WERI-Rb-1 (cell line): ENCODE measurements around the gene DENND5B.
"Not testable (repeated sequence)": the region's sequence is repeated elsewhere in the genome, so short reads cannot be mapped to it uniquely, and the experiment has no call there.

Source experiments
- DNase-seq: peaks from one replicate; pipeline ENCODE4 v3.0.0-alpha.2; 2020
- H3K27ac ChIP-seq: fragments of 250-450 bp; sonication (Bioruptor Pico); 2 replicates; pipeline ENCODE4 v1.5.1; 2020; ENCODE audit warnings: mild to moderate bottlenecking, moderate library complexity
- H3K27me3 ChIP-seq: fragments of 250-450 bp; sonication (Bioruptor Pico); 2 replicates; pipeline ENCODE4 v1.5.1; 2021; ENCODE audit warnings: mild to moderate bottlenecking, low read depth, moderate library complexity; ENCODE audit not compliant: insufficient read depth, severe bottlenecking
- H3K36me3 ChIP-seq: fragments of 250-450 bp; sonication (Bioruptor Pico); 2 replicates; pipeline ENCODE4 v1.5.1; 2020; ENCODE audit warnings: mild to moderate bottlenecking, moderate library complexity
- H3K4me3 ChIP-seq: 2 replicates; pipeline ENCODE4 v1.5.1; 2011; ENCODE audit warnings: low read depth, mild to moderate bottlenecking, control low read depth, low read length
- H3K9me3 ChIP-seq: fragments of 250-450 bp; sonication (Bioruptor Pico); 2 replicates; pipeline ENCODE4 v1.5.1; 2021; ENCODE audit warnings: mild to moderate bottlenecking, moderate library complexity; ENCODE audit not compliant: severe bottlenecking
- CTCF ChIP-seq: IDR thresholded peaks from 2 replicates; pipeline ENCODE4 v1.5.1; 2011; ENCODE audit warnings: low read depth, mild to moderate bottlenecking, control low read depth, inconsistent platforms, low read length

Gene DENND5B

GRCh38 chr12:31584782-31585181, 6.2 kb downstream of the DENND5B start:
- Histone ChIP-seq H3K36me3 (peaks cover 4% of the 10 kb centered on the region), H3K27me3 (no peaks in the 10 kb centered on the region), H3K4me3 (no peak overlapping the region), H3K9me3 (no peaks in the 10 kb centered on the region), H3K27ac (no peak overlapping the region)
- DNase-seq = no peak
- TF ChIP-seq CTCF = no peak

- H3K36me3 ChIP-seq = peaks cover 4% of the 10 kb centered on the region
- no peak for DNase-seq
- no peak for TF ChIP-seq CTCF
These were observed 7.1 kb downstream of the DENND5B start for GRCh38 chr12:31583878-31584277.

GRCh38 chr12:31582155-31582554, 8.8 kb downstream of the DENND5B start:
- Histone ChIP-seq H3K36me3 (peaks cover 4% of the 10 kb centered on the region), H3K4me3 (no peak overlapping the region), H3K27me3 (no peaks in the 10 kb centered on the region), H3K9me3 (no peaks in the 10 kb centered on the region), H3K27ac (no peak overlapping the region)
- DNase-seq = no peak
- TF ChIP-seq CTCF = no peak

More at GRCh38 chr12:31583878-31584277, 7.1 kb downstream of the DENND5B start:
- H3K27ac ChIP-seq = no peak overlapping the region
- no peaks in the 10 kb centered on the region for H3K27me3 ChIP-seq
- H3K9me3 ChIP-seq = no peaks in the 10 kb centered on the region
- H3K4me3 ChIP-seq = no peak overlapping the region

GRCh38 chr12:31578632-31579031, 12.3 kb downstream of the DENND5B start:
- no peaks in the 10 kb centered on the region for H3K9me3 ChIP-seq
- peaks cover 4% of the 10 kb centered on the region; the same call in 1 of the 2 replicates for H3K36me3 ChIP-seq
- TF ChIP-seq CTCF = no peak
- H3K4me3 ChIP-seq = no peak overlapping the region
- H3K27me3 ChIP-seq = no peaks in the 10 kb centered on the region
- DNase-seq = no peak
- H3K27ac ChIP-seq = no peak overlapping the region

GRCh38 chr12:31574803-31575575, 15.9 kb downstream of the DENND5B start:
- Histone ChIP-seq H3K27me3 (no peaks in the 10 kb centered on the region), H3K4me3 (no peak overlapping the region), H3K36me3 (no peaks in the 10 kb centered on the region), H3K9me3 (no peaks in the 10 kb centered on the region), H3K27ac (no peak overlapping the region)
- DNase-seq = no peak
- no peak for TF ChIP-seq CTCF

- not testable (repeated sequence) for H3K27ac ChIP-seq
These were observed 16.6 kb downstream of the DENND5B start for GRCh38 chr12:31574367-31574766.

More at GRCh38 chr12:31574367-31574766, 16.6 kb downstream of the DENND5B start:
- H3K36me3 ChIP-seq, DNase-seq, H3K4me3 ChIP-seq, H3K27me3 ChIP-seq, H3K9me3 ChIP-seq: not testable (repeated sequence)
